DMS114 treated with DMSO at 0.1 percent for 48 hours (cell line): ENCODE results near the gene SCAF4.
A peak's percentile ranks its signal among the peaks of the same experiment; 100 is the strongest.
"Not testable (repeated sequence)": the region's sequence is repeated elsewhere in the genome, so short reads cannot be mapped to it uniquely, and the experiment has no call there.

Experiments used
- DNase-seq: peaks from one replicate; lab custom pipeline; 2025; ENCODE audit not compliant: unreplicated experiment; lab: John Stamatoyannopoulos, UW

SCAF4 gene, protein sequence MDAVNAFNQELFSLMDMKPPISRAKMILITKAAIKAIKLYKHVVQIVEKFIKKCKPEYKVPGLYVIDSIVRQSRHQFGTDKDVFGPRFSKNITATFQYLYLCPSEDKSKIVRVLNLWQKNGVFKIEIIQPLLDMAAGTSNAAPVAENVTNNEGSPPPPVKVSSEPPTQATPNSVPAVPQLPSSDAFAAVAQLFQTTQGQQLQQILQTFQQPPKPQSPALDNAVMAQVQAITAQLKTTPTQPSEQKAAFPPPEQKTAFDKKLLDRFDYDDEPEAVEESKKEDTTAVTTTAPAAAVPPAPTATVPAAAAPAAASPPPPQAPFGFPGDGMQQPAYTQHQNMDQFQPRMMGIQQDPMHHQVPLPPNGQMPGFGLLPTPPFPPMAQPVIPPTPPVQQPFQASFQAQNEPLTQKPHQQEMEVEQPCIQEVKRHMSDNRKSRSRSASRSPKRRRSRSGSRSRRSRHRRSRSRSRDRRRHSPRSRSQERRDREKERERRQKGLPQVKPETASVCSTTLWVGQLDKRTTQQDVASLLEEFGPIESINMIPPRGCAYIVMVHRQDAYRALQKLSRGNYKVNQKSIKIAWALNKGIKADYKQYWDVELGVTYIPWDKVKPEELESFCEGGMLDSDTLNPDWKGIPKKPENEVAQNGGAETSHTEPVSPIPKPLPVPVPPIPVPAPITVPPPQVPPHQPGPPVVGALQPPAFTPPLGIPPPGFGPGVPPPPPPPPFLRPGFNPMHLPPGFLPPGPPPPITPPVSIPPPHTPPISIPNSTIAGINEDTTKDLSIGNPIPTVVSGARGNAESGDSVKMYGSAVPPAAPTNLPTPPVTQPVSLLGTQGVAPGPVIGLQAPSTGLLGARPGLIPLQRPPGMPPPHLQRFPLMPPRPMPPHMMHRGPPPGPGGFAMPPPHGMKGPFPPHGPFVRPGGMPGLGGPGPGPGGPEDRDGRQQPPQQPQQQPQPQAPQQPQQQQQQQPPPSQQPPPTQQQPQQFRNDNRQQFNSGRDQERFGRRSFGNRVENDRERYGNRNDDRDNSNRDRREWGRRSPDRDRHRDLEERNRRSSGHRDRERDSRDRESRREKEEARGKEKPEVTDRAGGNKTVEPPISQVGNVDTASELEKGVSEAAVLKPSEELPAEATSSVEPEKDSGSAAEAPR

DNA sequence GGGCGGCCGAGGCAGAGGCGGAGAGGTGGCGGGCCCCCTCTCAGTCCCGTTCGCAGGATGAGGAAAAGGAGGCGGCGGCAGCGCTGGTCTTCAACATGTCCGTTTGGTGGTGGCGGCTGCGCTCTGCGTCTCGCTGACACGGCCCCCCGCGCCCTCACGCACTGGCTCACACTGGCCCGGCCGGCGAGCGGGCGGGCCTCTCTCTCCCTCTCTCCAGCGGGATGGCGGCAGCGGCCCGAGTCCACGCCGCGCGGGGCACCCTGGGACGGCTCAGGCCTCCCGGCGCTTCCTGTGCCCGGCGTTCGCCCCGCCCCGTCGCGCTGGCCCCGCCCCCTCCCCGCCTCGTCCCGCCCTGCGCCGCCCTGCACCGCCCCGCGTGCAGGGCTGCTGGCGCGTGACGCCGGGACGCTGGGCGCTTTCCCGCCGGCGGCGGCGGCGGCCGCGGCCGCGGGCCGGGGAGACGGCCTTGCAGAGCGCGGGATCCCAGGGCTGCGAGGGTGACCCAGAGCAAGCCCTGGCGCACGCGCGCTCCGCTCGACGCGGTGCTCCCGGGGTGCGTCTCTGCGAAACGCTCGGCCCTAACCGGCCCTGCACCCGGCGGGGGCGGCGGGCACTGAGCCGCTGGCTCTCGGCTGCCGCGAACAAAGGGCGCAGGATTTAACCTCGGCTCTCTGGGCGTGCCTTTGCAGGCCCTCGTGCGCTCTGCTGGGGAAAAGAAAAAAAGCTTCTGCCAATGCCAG is at the start of gene SCAF4:
Gene SCAF4 (minus strand): TSS at position 262 of the 740 bp plus-strand sequence. CDS start 426 bp downstream, outside the sequence.
- peak; percentile 61 for DNase-seq

DNA sequence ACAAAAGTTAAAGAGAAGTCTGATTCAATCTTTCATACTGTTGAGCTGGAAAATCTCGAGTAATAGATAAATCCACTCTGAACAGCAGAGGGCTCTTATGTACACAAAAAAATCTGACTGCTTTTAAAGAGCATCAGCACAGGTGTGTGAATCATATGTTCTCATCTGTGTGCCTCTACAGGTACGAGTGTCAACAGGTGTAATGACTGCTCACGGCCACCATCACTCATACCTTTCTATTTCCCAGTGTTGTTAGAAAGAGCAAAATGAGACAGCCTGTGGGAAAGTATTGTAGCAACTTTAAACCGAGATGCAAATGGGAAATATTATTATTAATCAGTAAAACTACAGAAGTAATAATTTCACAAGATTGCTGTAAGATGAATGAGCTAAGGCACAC is 49.0 kb upstream of the SCAF4 start:
- DNase-seq = no peak

DNA sequence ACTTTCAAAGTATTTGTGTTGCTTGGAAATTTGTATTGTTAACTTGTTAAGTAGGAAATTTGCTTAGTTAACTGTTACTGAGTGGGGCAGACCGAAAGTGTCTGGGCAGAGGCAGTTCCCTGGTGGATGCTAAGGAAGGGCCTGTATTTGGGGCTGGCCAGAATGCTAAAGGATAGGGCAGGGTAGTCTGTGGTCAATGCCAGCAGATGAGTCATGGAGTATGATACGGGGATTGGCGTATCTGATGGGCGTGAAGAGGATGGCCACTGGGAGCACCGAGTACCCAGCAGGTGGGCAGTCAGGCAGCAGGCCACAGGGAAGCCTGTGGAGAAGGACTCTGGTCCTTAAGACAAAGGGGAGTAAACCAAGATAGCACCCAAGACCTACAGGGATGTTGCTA is 46.6 kb upstream of the SCAF4 start:
- DNase-seq = no peak

DNA sequence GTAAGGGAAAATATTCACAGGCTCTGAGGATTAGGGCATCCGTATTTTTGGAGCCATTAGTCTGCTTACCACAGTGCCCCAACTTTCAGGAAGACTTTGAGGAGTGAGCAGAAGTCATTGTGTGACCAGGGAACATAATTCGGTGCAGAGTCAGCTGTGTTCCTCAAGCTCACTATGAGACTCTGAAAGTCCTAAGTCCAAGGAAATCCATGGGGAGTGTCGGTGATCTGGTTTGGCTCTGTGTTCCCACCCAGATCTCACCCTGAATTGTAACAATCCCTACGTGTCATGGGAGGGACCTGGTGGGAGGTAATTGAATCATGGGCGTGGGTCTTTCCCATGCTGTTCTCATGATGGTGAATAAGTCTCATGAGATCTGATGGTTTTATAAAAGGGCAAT is 45.9 kb upstream of the SCAF4 start:
- no peak for DNase-seq

DNA sequence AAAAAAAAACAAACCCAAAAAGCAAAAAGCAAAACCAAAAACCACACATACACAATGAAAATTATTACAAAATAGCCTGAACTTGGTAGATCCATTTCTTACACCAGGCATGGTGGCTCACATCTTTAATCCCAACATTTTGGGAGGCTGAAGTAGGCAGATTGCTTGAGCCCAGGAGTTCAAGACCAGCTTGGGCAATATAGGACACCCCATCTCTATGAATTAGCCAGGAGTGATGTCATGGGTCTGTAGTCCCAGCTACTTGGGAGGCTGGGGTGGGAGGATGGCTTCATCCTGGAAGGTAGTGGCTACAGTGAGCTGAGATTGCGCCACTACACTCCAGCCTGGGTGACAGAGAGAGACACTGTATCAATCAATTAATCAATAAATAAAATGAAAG is 42.1 kb upstream of the SCAF4 start:
- no peak for DNase-seq

DNA sequence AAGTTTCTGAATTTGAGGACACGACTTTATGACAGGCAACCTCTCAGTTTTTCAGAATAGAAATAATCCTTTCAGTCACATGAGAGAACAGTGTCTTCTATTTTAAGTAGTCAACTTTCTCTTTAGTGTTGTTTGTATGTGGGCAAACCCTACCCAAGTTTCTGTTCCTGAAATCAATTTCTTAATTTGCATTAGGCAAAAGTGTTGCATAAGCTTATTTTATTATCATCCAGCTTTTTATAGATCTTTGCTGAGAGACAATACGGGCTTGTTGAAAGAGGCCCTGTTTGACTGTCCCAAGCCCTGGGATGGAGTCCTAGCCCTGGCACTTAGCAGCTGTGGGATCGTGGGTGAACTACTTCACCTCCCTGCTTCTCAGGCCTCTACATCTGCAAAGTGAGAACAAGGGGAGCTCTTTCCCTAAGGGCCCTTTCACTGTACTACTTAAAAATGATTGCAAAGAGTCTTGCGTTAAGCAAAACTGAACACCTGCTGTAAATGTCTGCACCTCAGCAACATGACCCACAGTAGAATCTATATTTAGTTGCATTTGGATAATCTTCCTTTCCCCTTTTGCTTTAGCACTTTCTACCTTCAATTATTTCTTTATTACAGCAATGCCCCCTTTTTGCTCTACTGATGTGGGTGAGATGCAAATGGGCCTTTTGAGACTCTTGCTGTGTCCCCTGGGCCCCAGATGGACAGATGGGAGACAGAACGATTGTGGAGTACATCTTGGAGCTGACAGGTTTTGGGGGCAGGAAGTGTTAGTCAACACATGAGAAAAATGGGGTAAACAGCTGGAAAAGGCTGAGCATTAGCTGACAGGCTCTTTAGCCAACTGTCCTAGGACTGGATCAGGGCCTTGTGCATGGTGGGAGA is 41.0 kb upstream of the SCAF4 start:
- no peak for DNase-seq

DNA sequence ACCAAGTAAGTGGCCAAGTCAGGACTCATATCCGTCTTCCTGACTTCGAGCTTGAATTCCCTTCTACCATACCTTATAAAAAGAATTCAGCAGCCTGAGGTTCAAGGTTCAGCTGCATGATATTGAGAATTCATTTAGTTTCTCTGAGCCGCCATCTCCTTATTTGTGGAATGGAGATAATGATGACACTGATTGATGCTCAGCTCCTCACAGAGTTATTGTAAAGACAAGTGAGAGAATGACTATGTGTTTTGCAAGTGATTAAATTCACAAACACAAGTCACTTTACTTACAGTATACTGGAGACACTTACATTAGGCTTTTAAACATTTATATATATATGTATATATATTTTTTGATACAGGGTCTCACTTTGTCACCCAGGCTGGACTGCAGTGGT is 39.8 kb upstream of the SCAF4 start:
- no peak for DNase-seq

DNA sequence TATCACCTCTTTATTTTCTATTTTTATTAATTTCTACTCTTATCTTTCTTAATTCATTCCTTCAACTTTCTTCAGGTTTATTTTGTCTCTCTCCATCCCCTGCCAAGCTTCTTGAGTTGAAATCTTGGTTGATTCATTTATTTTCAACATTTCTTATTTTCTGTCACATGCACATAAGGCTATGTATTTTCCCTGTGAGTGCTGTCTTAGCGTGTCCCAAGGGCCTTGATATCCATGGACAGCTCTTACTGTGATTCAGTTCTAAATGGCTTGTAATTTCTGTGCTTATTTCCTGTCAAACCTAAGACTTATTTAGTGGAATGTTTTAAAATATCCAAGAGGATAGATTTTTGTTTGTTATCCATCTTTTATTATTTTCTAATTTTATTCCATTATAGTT is 36.8 kb upstream of the SCAF4 start:
- no peak for DNase-seq

DNA sequence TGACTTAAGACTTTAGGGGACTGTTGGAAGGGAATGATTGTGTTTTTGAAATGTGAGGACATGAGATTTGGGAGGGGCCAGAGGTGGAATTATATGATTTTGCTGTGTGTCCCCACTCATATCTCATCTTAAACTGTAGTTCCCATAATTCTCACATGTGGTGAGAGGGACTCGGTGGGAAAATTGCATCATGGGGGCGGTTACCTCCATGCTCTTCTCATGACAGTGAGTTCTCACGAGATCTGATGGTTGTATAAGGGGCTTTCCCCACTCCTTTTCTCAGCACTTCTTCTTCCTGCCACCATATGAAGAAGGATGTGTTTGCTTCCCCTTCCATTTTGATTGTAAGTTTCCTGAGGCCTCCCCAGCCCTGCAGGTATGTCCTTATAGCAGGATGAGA is 35.0 kb upstream of the SCAF4 start:
- no peak for DNase-seq

DNA sequence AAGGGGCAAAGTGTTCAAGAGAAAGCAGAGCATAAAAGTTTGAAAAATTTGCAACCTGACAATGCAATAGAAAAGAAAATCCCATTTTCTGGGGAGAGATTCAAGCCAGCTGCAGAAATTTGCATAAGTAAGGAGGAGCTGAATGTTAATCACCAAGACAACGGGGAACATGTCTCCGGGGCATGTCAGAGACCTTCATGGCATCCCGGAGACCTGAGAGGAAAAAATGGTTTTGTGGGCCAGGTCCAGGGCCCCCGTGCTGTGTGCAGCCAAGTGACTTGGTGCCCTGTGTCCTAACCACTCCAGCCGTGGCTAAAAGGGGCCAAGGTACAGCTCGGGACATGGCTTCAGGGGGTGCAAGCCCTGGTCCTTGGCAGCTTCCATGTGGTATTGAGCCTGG is 33.9 kb upstream of the SCAF4 start:
- DNase-seq = not testable (repeated sequence)

DNA sequence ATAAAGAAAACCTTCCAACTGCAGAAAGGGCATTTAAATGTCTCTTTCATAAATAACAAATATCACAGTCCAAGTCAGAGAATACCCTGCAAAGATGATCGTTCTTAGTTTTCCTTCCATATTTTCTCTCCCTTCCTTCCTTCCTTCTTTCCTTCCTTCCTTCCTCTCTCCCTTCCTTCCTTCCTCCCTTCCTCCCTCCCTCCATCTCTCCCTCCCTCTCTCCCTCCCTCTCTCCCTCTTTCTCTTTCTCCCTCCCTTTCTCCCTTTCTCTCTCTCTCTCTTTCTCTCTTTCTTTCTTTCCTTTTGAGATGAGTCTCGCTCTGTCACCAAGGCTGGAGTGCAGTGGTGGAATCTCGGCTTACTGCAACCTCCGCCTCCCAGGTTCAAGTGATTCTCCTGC is 29.0 kb upstream of the SCAF4 start:
- DNase-seq = no peak

DNA sequence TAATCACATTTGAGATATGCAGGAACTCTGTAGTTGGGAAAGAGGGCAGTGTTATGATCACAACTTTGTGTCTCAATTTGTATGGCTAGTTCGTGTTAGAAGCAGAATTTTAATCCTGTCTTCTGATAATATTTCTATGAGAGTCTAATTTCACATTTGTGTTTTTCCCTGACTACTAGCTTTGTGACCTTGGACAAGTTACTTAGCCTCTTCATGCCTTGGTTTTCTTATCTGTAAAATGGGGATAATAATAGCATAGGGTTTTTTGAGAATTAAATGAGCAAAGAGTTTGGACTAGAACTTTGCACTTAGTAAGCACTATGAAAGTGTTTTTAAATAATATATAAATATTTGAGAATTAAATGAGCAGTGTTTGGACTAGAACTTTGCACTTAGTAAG is 24.9 kb upstream of the SCAF4 start:
- no peak for DNase-seq

DNA sequence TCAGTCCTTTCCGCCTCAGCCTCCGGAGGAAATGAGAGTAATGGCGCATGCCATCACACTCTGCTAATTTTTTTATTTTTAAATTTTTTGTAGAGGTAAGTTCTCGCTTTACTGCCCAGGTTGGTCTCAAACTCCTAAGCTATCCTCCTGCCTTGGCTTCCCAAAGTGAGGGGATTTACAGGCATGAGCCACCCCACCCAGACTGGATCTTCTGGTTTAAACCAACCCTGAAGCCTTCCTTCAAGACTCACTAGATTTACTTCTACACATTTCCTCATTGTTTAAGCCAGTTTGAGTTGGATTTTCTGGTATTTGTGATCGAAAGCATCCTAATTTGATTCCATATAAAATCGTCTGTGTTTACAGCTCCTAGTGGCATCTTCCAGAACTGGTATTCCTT is 23.1 kb upstream of the SCAF4 start:
- DNase-seq = no peak

DNA sequence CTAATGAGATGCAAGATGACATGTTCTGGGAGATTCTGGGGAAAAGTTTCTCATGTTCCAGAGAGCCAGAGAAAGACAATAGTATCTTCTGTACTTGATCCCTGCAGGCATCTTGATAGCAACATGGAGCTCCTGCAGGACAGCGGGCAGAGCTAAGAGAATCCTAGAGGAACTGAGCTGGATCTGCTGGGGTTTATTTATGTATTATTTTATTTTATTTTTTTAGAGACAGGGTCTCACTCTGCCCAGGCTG is 22.7 kb upstream of the SCAF4 start:
- no peak for DNase-seq

DNA sequence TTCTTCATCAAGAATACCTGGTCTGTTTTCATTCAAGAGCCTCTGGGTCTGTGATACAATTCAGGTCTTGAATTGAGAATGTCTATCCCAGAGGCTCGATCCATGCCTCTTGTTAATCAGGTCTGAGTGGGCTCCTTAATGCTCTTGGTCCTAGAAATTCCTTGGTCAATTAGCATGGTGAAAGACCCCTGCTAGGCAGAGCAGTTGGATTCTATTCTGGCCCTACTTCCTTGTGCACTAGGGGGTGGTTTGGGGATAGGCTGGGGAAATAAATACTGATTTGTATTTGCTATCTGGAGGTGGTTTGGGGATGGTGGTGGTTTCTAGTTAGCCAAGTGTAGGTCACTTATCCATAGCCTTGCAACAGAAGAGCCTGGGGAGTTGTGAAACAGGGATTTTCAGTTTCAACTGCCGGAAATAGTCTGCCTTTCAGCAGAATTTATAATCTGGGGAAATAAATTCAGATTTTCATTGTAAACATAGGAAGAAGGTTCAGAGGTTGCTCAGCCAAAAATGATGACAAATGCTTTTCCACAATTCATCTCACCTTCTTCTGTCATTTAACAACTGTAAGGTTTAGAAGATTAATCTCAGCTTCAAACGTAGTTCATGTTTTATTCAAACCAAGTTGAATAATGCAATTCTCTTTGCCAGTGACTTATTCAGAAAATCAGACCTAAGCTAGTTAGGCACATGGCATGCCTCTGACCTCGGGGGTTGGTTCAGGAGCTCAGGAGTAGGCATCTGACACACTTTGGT is 22.2 kb upstream of the SCAF4 start:
- no peak for DNase-seq

DNA sequence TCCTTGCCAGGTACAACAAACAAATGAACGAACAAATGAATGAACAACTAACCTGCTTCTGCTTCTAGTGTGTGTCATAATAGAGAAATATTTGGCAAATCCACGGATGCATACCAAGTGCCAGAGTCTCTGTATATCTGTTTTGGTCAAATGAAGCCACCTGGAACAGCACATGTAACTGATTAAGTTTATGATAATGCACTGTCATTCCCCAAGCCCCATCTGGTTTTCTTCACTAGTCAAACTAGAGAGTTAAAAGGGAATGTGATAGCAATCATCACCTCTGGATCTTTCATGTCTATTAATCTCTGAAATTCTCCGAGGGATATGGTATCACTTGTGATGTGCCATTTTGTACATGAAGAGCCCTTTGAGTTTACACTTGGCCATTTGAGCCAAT is 21.0 kb upstream of the SCAF4 start:
- DNase-seq = no peak

DNA sequence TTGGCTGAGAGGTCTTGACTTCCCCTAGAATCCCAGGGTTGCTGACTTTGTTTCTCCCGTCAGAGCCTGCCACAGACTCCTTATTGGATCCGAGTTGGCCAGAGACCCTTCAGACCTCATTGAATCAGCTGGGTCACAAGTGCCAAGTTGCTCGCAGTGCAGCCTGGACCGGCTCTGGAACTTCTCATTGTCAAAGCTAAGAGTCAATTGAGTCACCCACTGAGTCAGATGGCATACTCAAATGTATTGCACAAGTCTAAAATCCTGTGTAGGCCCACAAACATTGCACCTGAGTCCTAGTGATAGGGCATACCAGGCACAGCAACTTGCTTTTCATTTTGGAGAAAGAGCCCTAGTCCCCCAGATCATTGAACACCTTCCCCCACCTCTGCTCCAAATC is 20.4 kb upstream of the SCAF4 start:
- no peak for DNase-seq

DNA sequence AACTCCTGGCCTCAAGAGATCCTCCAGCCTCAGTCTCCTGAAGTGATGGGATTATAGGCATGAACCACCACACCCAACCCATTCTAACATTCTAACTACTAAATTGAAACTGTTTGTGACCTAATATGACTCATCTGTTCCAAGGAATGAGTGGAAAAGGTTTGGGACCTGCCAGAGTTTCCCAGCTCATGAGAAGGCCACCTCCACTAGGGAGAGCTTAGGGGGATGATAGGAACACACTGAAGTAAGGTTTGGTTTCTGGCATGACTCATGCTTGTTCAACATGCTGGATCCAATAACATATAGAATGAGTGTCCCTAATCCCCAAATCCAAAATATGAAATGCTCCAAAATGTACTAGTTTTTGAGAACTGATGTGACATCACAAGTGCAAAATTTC is 18.9 kb upstream of the SCAF4 start:
- no peak for DNase-seq

DNA sequence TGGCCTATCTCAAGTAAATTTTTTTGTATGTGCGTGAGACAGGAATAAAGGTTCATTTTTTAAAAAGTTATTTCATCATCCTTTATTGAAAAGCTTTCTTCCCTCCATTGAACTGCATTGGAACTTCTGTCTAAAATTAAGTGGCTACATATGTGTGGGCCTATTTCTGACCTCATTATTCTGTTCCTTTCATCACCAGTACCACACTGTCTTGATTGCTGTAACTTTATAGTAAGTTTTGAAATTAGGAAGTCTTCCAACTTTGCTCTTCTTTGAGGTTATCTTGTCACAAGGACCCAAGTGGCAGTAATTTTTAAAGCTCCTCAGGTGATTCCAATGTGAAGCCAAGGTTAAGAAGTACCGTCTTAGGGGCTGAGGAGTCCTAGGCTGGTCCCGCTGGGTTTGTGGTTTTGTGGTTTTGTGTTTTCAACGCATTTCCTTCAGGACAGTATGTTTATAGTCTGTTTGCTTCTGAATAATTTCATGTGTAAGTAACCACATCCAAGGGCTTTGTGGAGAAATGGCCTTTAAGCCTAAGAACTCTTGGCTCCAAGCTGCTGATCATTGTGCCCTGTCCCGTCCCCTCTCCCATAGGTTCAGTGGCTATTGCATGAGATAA is 12.4 kb upstream of the SCAF4 start:
- no peak for DNase-seq
